ENCODE data around the gene WBP1.

Gene WBP1

GRCh38 chr2:74415762-74416395, 42.4 kb upstream of the WBP1 start:
- peak overlapping the region; percentile 76 for H3K27ac ChIP-seq
- peak overlapping the region; percentile 86 for H2AFZ ChIP-seq
- no peaks in the 10 kb centered on the region for H3K9me3 ChIP-seq (ENCODE audit: control insufficient read depth, low read length)
- no peak for TF ChIP-seq CTCF (IDR thresholded peaks at IDR 0.05)
- H3K9ac ChIP-seq, result peak overlapping the region; percentile 33
- no peaks in the 10 kb centered on the region for H3K36me3 ChIP-seq (ENCODE audit: control insufficient read depth, insufficient read depth, low read length)
- no peak overlapping the region for H3K4me2 ChIP-seq (ENCODE audit: low read length)
- H3K4me1 ChIP-seq, result no peaks in the 10 kb centered on the region
- H3K4me3 ChIP-seq (ENCODE audit: low read depth, low read length), result no peak overlapping the region
- no peaks in the 10 kb centered on the region for H3K27me3 ChIP-seq (ENCODE audit: control insufficient read depth, insufficient read depth, low read length)
- no peaks in the 10 kb centered on the region for H3K79me2 ChIP-seq

GRCh38 chr2:74416778-74417177, 41.5 kb upstream of the WBP1 start:
- H3K79me2 ChIP-seq, result no peaks in the 10 kb centered on the region
- H3K4me1 ChIP-seq, result no peaks in the 10 kb centered on the region
- no peak overlapping the region for H3K4me2 ChIP-seq (ENCODE audit: low read length)
- no peaks in the 10 kb centered on the region for H3K9me3 ChIP-seq (ENCODE audit: control insufficient read depth, low read length)
- H3K36me3 ChIP-seq (ENCODE audit: control insufficient read depth, insufficient read depth, low read length), result no peaks in the 10 kb centered on the region
- H3K27me3 ChIP-seq (ENCODE audit: control insufficient read depth, insufficient read depth, low read length), result no peaks in the 10 kb centered on the region
- no peak overlapping the region for H3K4me3 ChIP-seq (ENCODE audit: low read depth, low read length)
- no peak overlapping the region for H2AFZ ChIP-seq
- no peak for TF ChIP-seq CTCF (IDR thresholded peaks at IDR 0.05)
- no peak overlapping the region for H3K27ac ChIP-seq
- no peak overlapping the region for H3K9ac ChIP-seq

- Histone ChIP-seq H3K4me1 (no peaks in the 10 kb centered on the region), H3K79me2 (no peaks in the 10 kb centered on the region), H2AFZ (no peak overlapping the region), H3K36me3 (ENCODE audit: control insufficient read depth, insufficient read depth, low read length) (no peaks in the 10 kb centered on the region), H3K9ac (no peak overlapping the region), H3K27me3 (ENCODE audit: control insufficient read depth, insufficient read depth, low read length) (no peaks in the 10 kb centered on the region), H3K27ac (no peak overlapping the region), H3K4me3 (ENCODE audit: low read depth, low read length) (no peak overlapping the region), H3K4me2 (ENCODE audit: low read length) (no peak overlapping the region), H3K9me3 (ENCODE audit: control insufficient read depth, low read length) (no peaks in the 10 kb centered on the region)
- no peak for TF ChIP-seq CTCF (IDR thresholded peaks at IDR 0.05)
Measured at GRCh38 chr2:74417197-74417596, 41.0 kb upstream of the WBP1 start.

- no peaks in the 10 kb centered on the region for H3K36me3 ChIP-seq (ENCODE audit: control insufficient read depth, insufficient read depth, low read length)
- H3K27me3 ChIP-seq (ENCODE audit: control insufficient read depth, insufficient read depth, low read length), result no peaks in the 10 kb centered on the region
- no peaks in the 10 kb centered on the region for H3K79me2 ChIP-seq
- no peak overlapping the region for H2AFZ ChIP-seq
- no peaks in the 10 kb centered on the region for H3K9me3 ChIP-seq (ENCODE audit: control insufficient read depth, low read length)
- H3K4me2 ChIP-seq (ENCODE audit: low read length), result no peak overlapping the region
- no peaks in the 10 kb centered on the region for H3K4me1 ChIP-seq
- no peak overlapping the region for H3K4me3 ChIP-seq (ENCODE audit: low read depth, low read length)
- H3K27ac ChIP-seq, result no peak overlapping the region
- H3K9ac ChIP-seq, result no peak overlapping the region
- no peak for TF ChIP-seq CTCF (IDR thresholded peaks at IDR 0.05)
Measured at GRCh38 chr2:74417763-74418162, 40.5 kb upstream of the WBP1 start.

GRCh38 chr2:74418312-74418711, 39.9 kb upstream of the WBP1 start:
- Histone ChIP-seq H3K27ac (no peak overlapping the region), H3K27me3 (ENCODE audit: control insufficient read depth, insufficient read depth, low read length) (no peaks in the 10 kb centered on the region)
- TF ChIP-seq CTCF (IDR thresholded peaks at IDR 0.05), result no peak

More at GRCh38 chr2:74418312-74418711, 39.9 kb upstream of the WBP1 start:
- Histone ChIP-seq H3K36me3 (ENCODE audit: control insufficient read depth, insufficient read depth, low read length) (no peaks in the 10 kb centered on the region), H3K4me2 (ENCODE audit: low read length) (no peak overlapping the region), H3K4me1 (no peaks in the 10 kb centered on the region), H2AFZ (no peak overlapping the region), H3K9ac (no peak overlapping the region), H3K79me2 (no peaks in the 10 kb centered on the region), H3K4me3 (ENCODE audit: low read depth, low read length) (no peak overlapping the region), H3K9me3 (ENCODE audit: control insufficient read depth, low read length) (no peaks in the 10 kb centered on the region)
